Uterus (tissue), 4 donors: ENCODE data around the gene EIF2S2. TPM values are rescaled to one million over a fixed set of nuclear protein-coding genes. Genes with fewer than 3 reads are reported as not detected.

Experiments
- DNase-seq, 2 donors: peaks; one replicate each; pipeline ENCODE4 v3.0.0-alpha.2; 2019 to 2020
- H3K27ac ChIP-seq, 2 donors: fragments of 200-600 bp; sonication (generic); 1 replicate in 1 of 2; 2 replicates in 1 of 2; pipeline ENCODE4 v1.5.1; 2016 to 2018
- H3K27me3 ChIP-seq, 2 donors: fragments of 200-600 bp; sonication (generic); one replicate each; pipeline ENCODE4 v1.5.1; 2018 to 2019; ENCODE audit warnings: control low read depth in 1 of 2
- H3K36me3 ChIP-seq, 2 donors: fragments of 200-600 bp; sonication (generic); one replicate each; pipeline ENCODE4 v1.5.1; 2019; ENCODE audit warnings: control low read depth in 1 of 2
- H3K4me1 ChIP-seq, 2 donors: fragments of 200-600 bp; sonication (generic); one replicate each; pipeline ENCODE4 v1.5.1; 2018 to 2019; ENCODE audit warnings: control low read depth in 1 of 2
- H3K4me3 ChIP-seq, 2 donors: fragments of 200-600 bp; sonication (generic); 1 replicate in 1 of 2; 2 replicates in 1 of 2; pipeline ENCODE4 v1.5.1; 2018 to 2019; ENCODE audit warnings: mild to moderate bottlenecking in 1 of 2
- H3K9me3 ChIP-seq, 2 donors: fragments of 200-600 bp; sonication (generic); one replicate each; pipeline ENCODE4 v1.5.1; 2019; ENCODE audit warnings: control low read depth in 1 of 2
- CTCF ChIP-seq, 4 experiments: fragments of 200-600 bp in 2 of 4; fragments of 450-650 bp in 2 of 4; sonication (generic) in 2 of 4; IDR thresholded peaks; one replicate each; pipeline ENCODE4 v1.5.1; 2016 to 2019; ENCODE audit warnings: antibody characterized with exemption in 4 of 4, mild to moderate bottlenecking in 2 of 4, moderate library complexity in 1 of 4
- POLR2A ChIP-seq, 2 donors: fragments of 450-650 bp; IDR thresholded peaks; one replicate each; pipeline ENCODE4 v1.6.1; 2016; ENCODE audit warnings: antibody characterized with exemption in 2 of 2, mild to moderate bottlenecking in 1 of 2, moderate library complexity in 1 of 2
- intact Hi-C: fragments of 100-400 bp; cut with DNase I; formaldehyde crosslinking; loops from one replicate; pipeline ENCODE4 v1.15.1; 2023; ENCODE audit warnings: low total_unique reads
- total RNA-seq, 4 donors: library from RNA; depleted of rRNA in 3 of 4; stranded (reverse); fragments of >200 nt in 3 of 4; gene quantifications; one replicate each; pipeline versions ENCODE4 v1.1.0 to v1.2.4, GENCODE V29; 2014 to 2023
- donor health status: DM: yes; HTN: yes; CAD: no.

The EIF2S2 gene
- total RNA-seq, 4 donors from 2014 or later: 18.7 to 46.9 (median 37.6) TPM

- no peaks in the 10 kb centered on the region for H3K9me3 ChIP-seq
These were observed 10.4 kb upstream of the EIF2S2 start for GRCh38 chr20:34122274-34122980.

GRCh38 chr20:34120213-34120612 is 8.2 kb upstream of the EIF2S2 start:
- no peak for DNase-seq
- TF ChIP-seq POLR2A (IDR thresholded peaks at IDR 0.05): no peak
- no peak for TF ChIP-seq CTCF (IDR thresholded peaks at IDR 0.05)
- no peaks in the 10 kb centered on the region for H3K27me3 ChIP-seq
- intact Hi-C loops: no loop called here
- H3K4me3 ChIP-seq: no peak overlapping the region
- no peaks in the 10 kb centered on the region for H3K36me3 ChIP-seq
- H3K27ac ChIP-seq: no peak overlapping the region
- no peaks in the 10 kb centered on the region for H3K9me3 ChIP-seq
- no peaks in the 10 kb centered on the region for H3K4me1 ChIP-seq

More at GRCh38 chr20:34122274-34122980, 10.4 kb upstream of the EIF2S2 start:
- Histone ChIP-seq H3K4me1 (no peaks in the 10 kb centered on the region), H3K4me3 (no peak overlapping the region), H3K27ac (no peak overlapping the region), H3K27me3 (no peaks in the 10 kb centered on the region), H3K36me3 (no peaks in the 10 kb centered on the region)
- intact Hi-C loops: no loop called here
- no peak for DNase-seq
- TF ChIP-seq CTCF (IDR thresholded peaks at IDR 0.05) (no peak), POLR2A (IDR thresholded peaks at IDR 0.05) (no peak)

- H3K36me3 ChIP-seq: no peaks in the 10 kb centered on the region
- no peaks in the 10 kb centered on the region for H3K4me1 ChIP-seq
- H3K9me3 ChIP-seq: no peaks in the 10 kb centered on the region
- no peak for DNase-seq
- intact Hi-C loops: no loop called here
- H3K4me3 ChIP-seq: no peak overlapping the region
- H3K27ac ChIP-seq: no peak overlapping the region
- TF ChIP-seq POLR2A (IDR thresholded peaks at IDR 0.05) (no peak), CTCF (IDR thresholded peaks at IDR 0.05) (no peak)
- H3K27me3 ChIP-seq: no peaks in the 10 kb centered on the region
These were observed 3.2 kb upstream of the EIF2S2 start for GRCh38 chr20:34115232-34115631.

GRCh38 chr20:34114809-34115208 is 2.8 kb upstream of the EIF2S2 start:
- intact Hi-C loops: no loop called here

More at GRCh38 chr20:34114809-34115208, 2.8 kb upstream of the EIF2S2 start:
- no peak for DNase-seq
- H3K4me3 ChIP-seq: no peak overlapping the region
- H3K4me1 ChIP-seq: no peaks in the 10 kb centered on the region
- H3K36me3 ChIP-seq: no peaks in the 10 kb centered on the region
- H3K27me3 ChIP-seq: no peaks in the 10 kb centered on the region
- no peak overlapping the region for H3K27ac ChIP-seq
- H3K9me3 ChIP-seq: no peaks in the 10 kb centered on the region
- TF ChIP-seq POLR2A (IDR thresholded peaks at IDR 0.05) (no peak), CTCF (IDR thresholded peaks at IDR 0.05) (no peak)
